Left hindlimb (tissue), 1 donor: ENCODE measurements around the gene TRPM2.

Source experiments
- DNase-seq: peaks from one replicate; pipeline ENCODE4 v3.0.0-alpha.2; 2018

Gene TRPM2

DNA sequence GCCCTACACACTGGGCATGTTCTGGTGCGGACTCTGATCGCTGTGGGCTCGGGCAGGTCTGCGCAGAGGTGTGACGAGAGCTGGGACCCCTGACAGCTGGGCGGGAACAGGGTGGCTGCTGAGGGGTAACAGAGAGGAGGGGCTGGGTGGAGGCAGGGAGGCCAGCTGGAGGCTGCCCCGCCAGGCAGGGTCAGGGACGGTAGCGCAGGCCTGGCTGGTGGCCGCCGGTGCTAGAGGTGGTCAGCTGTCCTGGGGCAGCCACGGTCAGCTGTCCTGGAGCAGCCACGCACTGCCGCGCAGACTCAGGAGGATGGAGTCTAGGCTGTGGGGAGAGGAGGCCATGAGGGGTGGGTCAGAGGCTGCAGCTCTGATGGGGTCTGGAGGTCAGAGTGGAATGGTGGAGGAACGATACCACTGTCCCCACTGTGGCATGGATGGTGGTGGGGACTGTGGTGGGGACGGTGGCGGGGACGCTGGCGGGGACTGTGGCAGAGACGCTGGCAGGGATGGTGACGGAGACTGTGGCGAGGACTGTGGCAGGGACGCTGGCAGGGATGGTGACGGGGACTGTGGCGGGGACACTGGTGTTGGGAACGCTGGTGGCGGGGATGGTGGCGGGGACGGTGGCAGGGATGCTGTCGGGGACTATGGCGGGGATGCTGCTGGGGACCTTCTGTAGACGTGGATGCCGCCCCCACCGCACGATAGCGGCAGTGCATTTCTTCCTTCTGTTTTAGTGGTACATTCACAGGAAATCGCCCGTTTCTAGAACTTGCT lies 80.6 kb downstream of the TRPM2 start:
- DNase-seq: no peak

DNA sequence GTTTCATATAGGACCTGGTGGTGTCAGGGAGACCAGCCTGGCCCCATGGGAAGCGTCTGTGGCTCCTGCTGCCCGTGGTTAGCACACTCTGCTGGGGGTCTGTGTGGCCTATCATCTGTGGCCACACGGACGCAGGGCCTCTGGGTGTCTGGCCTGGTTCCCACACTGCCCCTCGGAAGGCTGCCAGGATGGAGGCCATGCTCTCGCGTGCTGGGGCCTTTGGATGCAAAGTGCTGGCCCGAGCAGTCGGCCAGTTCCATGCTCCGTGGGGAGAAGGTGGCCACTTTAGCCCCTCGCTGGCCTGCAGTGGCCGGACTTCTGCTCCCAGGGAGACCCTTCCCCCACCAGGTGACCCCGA lies 81.1 kb downstream of the TRPM2 start:
- DNase-seq: peak; percentile 30

DNA sequence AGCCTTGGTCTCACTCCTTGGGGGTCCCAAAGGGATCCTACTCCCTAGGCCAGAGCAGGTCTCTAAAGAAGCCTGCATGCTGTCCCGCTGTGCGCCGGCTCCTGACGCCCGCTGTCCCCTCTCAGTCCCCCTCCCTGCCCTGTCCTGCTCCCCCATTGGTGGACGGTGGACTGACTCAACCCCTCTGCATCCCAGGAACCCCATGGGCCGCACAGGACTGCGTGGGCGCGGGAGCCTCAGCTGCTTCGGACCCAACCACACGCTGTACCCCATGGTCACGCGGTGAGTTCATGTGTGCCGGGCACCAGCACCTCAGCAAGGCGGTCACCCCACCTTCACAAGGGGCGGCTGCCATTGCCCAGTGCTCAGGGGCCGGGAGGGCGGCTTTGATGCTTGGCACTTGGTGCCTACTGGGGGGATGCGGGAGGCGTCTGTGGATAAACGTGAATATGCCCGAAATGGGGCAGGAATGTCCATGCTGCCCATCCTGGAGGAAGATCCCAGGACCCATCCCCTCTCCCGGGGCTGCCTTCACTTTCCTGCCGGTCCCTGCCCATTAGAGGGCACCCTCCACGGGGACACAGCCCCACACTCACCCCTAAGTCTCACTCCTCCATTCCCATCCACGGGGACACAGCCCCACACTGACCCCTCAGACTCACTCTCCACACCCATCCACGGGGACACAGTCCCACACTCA lies 81.7 kb downstream of the TRPM2 start:
- no peak for DNase-seq

GRCh38 chr21:44436111-44436611 lies 82.7 kb downstream of the TRPM2 start:
- peak; percentile 26 for DNase-seq

- no peak for DNase-seq
Observed at GRCh38 chr21:44436958-44437357, 83.5 kb downstream of the TRPM2 start.

- DNase-seq: no peak
Observed at GRCh38 chr21:44437371-44437695, 83.9 kb downstream of the TRPM2 start.

GRCh38 chr21:44437696-44438431 lies 84.4 kb downstream of the TRPM2 start:
- DNase-seq: peak; percentile 17

- DNase-seq: no peak
Observed at GRCh38 chr21:44438531-44439210, 85.2 kb downstream of the TRPM2 start.

DNA sequence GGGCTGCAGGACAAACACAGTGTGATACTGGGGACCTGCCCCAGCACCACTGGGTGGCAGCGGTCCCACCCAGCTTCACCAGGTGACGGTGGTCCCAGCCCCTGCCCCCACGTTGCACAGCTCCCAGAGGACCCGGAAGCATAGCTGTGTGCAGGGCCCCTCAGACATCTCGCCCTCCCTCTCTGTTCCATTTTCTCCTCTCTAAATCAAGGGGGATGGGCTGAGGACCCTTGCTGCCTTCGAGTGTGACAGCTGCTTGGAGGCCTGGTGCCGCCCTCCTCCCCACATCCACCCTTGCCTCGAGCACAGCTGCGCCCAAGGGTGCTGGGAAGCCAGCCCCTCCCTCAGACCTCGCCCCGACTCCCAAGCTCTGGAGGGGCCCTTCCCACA lies 85.8 kb downstream of the TRPM2 start:
- DNase-seq: no peak

DNA sequence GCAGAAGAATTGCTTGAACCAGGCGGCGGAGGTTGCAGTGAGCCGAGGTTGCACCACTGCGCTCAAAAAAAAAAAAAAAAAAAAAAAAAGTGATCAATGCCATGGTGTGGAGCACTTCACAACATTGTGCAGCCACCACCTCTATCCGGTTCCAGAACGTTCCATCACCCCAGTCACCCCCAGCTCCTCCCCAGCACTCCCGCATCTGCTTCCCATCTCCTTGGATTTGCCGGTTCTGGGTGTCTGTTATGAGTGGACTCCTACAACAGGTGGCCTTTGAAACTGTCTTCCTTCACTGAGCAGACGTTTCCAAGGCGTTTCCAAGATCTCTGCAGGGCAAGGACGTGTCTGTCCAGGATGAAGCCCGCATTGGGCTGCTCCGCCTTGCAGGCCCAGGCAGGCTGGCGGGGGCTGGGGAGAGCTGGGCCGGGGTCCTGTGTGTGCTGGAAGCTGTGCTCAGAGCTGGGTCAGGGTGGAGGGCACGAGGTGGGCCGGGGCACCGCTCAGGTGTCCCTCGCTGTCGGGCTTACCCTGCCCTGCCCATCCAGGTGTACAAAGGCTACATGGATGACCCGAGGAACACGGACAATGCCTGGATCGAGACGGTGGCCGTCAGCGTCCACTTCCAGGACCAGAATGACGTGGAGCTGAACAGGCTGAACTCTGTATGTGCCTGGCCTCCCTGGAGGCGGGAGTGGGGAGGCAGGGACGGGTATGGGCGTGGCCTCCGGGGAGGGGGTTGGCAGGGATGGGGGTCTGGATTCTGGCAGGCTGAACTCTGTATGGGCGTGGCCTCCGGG lies 87.0 kb downstream of the TRPM2 start:
- no peak for DNase-seq

DNA sequence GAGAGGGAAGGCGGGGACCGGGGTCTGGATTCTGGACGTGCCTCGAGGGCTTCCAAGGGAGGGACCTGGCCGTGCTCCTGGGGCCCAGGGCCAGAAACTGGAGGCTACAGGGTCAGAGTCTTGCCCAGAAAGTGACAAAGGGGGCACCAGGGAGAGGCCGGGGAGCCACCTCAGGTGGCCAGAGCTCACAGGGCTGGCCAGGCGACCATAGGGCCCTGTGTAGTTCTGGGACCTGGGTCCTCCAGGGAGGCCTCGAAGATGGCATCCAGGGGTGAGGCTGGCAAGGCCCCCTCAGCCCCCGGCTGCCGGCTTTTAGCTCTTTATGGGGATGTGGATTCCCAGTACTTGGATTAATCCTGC lies 87.6 kb downstream of the TRPM2 start:
- DNase-seq: no peak

- DNase-seq: peak; percentile 13
Observed at GRCh38 chr21:44441581-44442265, 88.3 kb downstream of the TRPM2 start.

DNA sequence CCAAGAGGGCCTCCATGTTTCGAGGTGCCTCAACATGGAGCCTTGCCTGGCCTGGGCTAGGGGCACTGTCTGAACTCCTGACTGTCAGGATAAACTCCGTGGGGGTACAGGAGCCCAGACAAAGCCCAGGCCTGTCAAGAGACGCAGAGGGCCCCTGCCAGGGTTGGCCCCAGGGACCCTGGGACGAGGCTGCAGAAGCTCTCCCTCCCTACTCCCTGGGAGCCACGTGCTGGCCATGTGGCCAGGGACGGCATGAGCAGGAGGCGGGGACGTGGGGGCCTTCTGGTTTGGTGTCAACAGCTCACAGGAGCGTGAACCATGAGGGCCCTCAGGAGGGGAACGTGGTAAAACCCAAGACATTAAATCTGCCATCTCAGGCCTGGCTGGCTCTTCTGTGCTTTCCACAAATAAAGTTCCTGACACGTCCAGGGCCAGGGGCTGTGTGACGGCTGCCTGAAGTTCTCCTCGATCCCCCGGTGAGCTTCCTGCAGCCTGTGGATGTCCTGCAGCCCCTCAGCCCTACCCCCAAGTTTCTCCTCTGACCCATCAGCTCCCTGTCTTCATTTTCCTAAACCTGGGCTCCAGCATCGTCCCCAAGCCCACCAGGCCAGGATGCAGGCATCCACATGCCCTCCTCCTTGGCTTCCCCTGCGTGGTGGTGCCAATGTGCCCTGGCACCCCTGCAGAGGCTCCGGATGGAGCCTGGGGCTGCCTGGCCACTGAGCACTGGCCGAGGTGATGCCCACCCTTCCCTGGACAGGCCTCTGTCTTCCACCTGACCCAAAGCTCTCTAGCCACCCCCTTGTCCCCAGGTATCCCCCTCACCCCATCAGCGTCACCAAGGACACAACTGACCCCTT lies 89.1 kb downstream of the TRPM2 start:
- peak; percentile 22 for DNase-seq

- no peak for DNase-seq
Observed at GRCh38 chr21:44443291-44443890, 90.0 kb downstream of the TRPM2 start.

- DNase-seq: no peak
Observed at GRCh38 chr21:44443891-44444285, 90.5 kb downstream of the TRPM2 start.

DNA sequence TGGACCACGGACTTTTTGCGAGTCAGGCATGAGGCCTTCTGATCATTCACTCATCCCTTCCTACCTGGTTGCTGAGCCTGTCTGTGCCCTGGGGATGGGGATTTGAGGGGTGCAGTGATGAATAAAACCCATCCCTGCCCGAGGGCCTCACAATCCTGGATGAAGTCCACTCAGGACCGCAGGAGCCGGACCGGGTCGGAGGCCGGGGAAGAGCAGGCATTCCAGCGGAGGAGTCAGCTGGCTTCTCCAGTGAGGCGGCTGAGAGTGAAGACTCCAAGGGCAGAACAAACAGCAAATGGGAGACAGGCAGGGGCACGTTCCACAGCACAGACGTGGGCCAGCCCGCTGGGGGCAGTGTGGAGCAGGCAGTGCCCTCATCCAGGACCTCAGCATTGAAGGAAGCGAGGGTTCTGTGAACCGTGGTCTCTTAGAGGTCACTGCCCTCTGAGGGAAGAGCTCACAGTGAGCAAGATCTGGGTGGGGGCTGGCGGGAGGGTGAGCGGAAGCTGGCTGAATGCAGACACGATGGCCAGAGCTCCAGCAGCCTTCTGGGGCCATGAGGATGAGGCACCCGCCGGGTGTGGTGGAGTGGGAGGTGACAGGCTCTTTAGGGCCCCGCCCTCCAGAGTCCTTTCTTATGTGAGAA lies 91.0 kb downstream of the TRPM2 start:
- DNase-seq: no peak

- DNase-seq: no peak
Observed at GRCh38 chr21:44445145-44445812, 91.9 kb downstream of the TRPM2 start.

GRCh38 chr21:44448651-44449131 lies 95.3 kb downstream of the TRPM2 start:
- DNase-seq: no peak
